H1 (cell line): ENCODE measurements around the gene SHC3. TPM values are rescaled to one million over a fixed set of nuclear protein-coding genes. Genes with fewer than 3 reads are reported as not detected.
A peak's percentile ranks its signal among the peaks of the same experiment; 100 is the strongest.

Experiments
- CTCF ChIA-PET: fragments of 300-600 bp; sonication (Branson Sonifier 250); formaldehyde crosslinking; loops from one replicate; lab custom pipeline; 2021; ENCODE audit not compliant: partially characterized antibody; lab: Charles Lee
- POLR2A ChIA-PET: fragments of 300-600 bp; sonication (Branson Sonifier 250); formaldehyde crosslinking; loops from one replicate; lab custom pipeline; 2021; ENCODE audit warnings: inconsistent platforms; ENCODE audit not compliant: partially characterized antibody; lab: Charles Lee
- DNase-seq, 2 experiments: peaks; one replicate each; pipeline versions ENCODE4 v3.0.0 to v3.0.0-alpha.2; 2010 to 2022; ENCODE audit warnings: low spot score in 2 of 2, low read depth in 1 of 2, mixed read lengths in 1 of 2
- FAIRE-seq: peaks from 2 replicates; lab custom pipeline; 2011; peaks lifted over from hg19 to GRCh38; lab: Jason Lieb, UNC
- H2AFZ ChIP-seq: 2 replicates; pipeline ENCODE4 v1.8.1; 2012; ENCODE audit warnings: low read length, inconsistent platforms
- H2AK5ac ChIP-seq: 2 replicates; pipeline ENCODE4 v1.6.1; 2013; ENCODE audit warnings: low read depth, low read length
- H2BK120ac ChIP-seq: replicated peaks from 2 replicates; pipeline ENCODE3; 2013; ENCODE audit warnings: low read depth, low read length, inconsistent platforms
- H2BK12ac ChIP-seq: 2 replicates; pipeline ENCODE4 v1.6.1; 2013; ENCODE audit warnings: low read depth, low read length
- H2BK15ac ChIP-seq: 2 replicates; pipeline ENCODE4 v1.6.1; 2013; ENCODE audit warnings: low read length
- H2BK20ac ChIP-seq: 2 replicates; pipeline ENCODE4 v1.6.1; 2013; ENCODE audit warnings: low read length
- H2BK5ac ChIP-seq: 2 replicates; pipeline ENCODE4 v1.6.1; 2013; ENCODE audit warnings: low read depth, low read length
- H3K14ac ChIP-seq: 2 replicates; pipeline ENCODE4 v1.6.1; 2013; ENCODE audit warnings: inconsistent platforms; ENCODE audit not compliant: insufficient read length
- H3K18ac ChIP-seq: 2 replicates; pipeline ENCODE4 v1.6.1; 2013; ENCODE audit warnings: low read length; ENCODE audit errors: extremely low read depth
- H3K23ac ChIP-seq: 2 replicates; pipeline ENCODE4 v1.6.1; 2013; ENCODE audit warnings: inconsistent platforms; ENCODE audit not compliant: insufficient read length
- H3K23me2 ChIP-seq: 2 replicates; pipeline ENCODE4 v1.6.1; 2013; ENCODE audit warnings: low read depth, low read length
- H3K27ac ChIP-seq: 2 replicates; pipeline ENCODE4 v1.6.1; 2011; ENCODE audit warnings: low read depth, low read length, inconsistent platforms
- H3K27me3 ChIP-seq, 4 experiments: replicated peaks in 1 of 4; 1 replicate in 1 of 4; 2 replicates in 3 of 4; pipeline versions ENCODE4 v1.6.1 to v1.8.1; 2011 to 2013; ENCODE audit warnings: low read length in 3 of 4, mild to moderate bottlenecking in 3 of 4, inconsistent platforms in 2 of 4, mixed read lengths in 2 of 4, moderate library complexity in 1 of 4; ENCODE audit not compliant: control insufficient read depth in 3 of 4, insufficient read depth in 3 of 4; ENCODE audit errors: extremely low read depth in 1 of 4
- H3K36me3 ChIP-seq, 4 experiments: 2 replicates each; pipeline versions ENCODE4 v1.6.1 to v1.8.1; 2011 to 2013; ENCODE audit warnings: mild to moderate bottlenecking in 4 of 4, low read length in 3 of 4, moderate library complexity in 2 of 4, control low read depth in 1 of 4, inconsistent platforms in 1 of 4; ENCODE audit not compliant: insufficient read depth in 4 of 4, control insufficient read depth in 2 of 4
- H3K4ac ChIP-seq: replicated peaks from 2 replicates; pipeline ENCODE3; 2013; ENCODE audit warnings: low read length, low read depth, mixed read lengths, inconsistent platforms; ENCODE audit not compliant: insufficient read length
- H3K4me1 ChIP-seq, 4 experiments: replicated peaks in 1 of 4; 1 replicate in 1 of 4; 2 replicates in 3 of 4; pipeline versions ENCODE4 v1.6.1 to v1.8.1; 2011 to 2013; ENCODE audit warnings: low read length in 3 of 4, inconsistent platforms in 2 of 4, mixed read lengths in 1 of 4; ENCODE audit not compliant: insufficient read depth in 4 of 4, control insufficient read depth in 3 of 4
- H3K4me2 ChIP-seq, 2 experiments: 2 replicates each; pipeline versions ENCODE4 v1.6.1 to v1.8.1; 2011 to 2013; ENCODE audit warnings: low read depth in 2 of 2, low read length in 2 of 2, control low read depth in 1 of 2, inconsistent platforms in 1 of 2, mild to moderate bottlenecking in 1 of 2; ENCODE audit not compliant: insufficient read depth in 1 of 2
- H3K4me3 ChIP-seq, 4 experiments: fragments of 200-600, 300-600 bp in 1 of 4; sonication (generic), shearing (Covaris generic), sonication (Bioruptor Twin) in 1 of 4; 2 replicates each; pipeline versions ENCODE4 v1.5.1 to v1.8.1; 2011 to 2016; ENCODE audit warnings: low read length in 4 of 4, low read depth in 3 of 4, control low read depth in 2 of 4, inconsistent platforms in 2 of 4, mild to moderate bottlenecking in 2 of 4, mixed read lengths in 1 of 4, moderate library complexity in 1 of 4; ENCODE audit not compliant: insufficient read depth in 2 of 4; ENCODE audit errors: extremely low read depth in 1 of 4
- H3K56ac ChIP-seq: replicated peaks from 2 replicates; pipeline ENCODE3; 2013; ENCODE audit warnings: low read depth, mild to moderate bottlenecking, mixed read lengths, low read length, inconsistent platforms; ENCODE audit not compliant: insufficient read length
- H3K79me1 ChIP-seq: 2 replicates; pipeline ENCODE4 v1.6.1; 2013; ENCODE audit warnings: low read depth, low read length, control low read depth
- H3K79me2 ChIP-seq, 2 experiments: 2 replicates each; pipeline versions ENCODE4 v1.6.1 to v1.8.1; 2012 to 2013; ENCODE audit warnings: low read length in 2 of 2, mild to moderate bottlenecking in 2 of 2, inconsistent platforms in 1 of 2; ENCODE audit not compliant: insufficient read depth in 2 of 2, control insufficient read depth in 1 of 2
- H3K9ac ChIP-seq, 4 experiments: replicated peaks in 1 of 4; 1 replicate in 1 of 4; 2 replicates in 3 of 4; pipeline versions ENCODE4 v1.6.1 to v1.8.1; 2011 to 2013; ENCODE audit warnings: low read depth in 3 of 4, low read length in 3 of 4, control low read depth in 2 of 4, mild to moderate bottlenecking in 2 of 4, moderate library complexity in 2 of 4, inconsistent platforms in 1 of 4; ENCODE audit errors: extremely low read depth in 1 of 4
- H3K9me3 ChIP-seq, 2 experiments: 2 replicates each; pipeline versions ENCODE4 v1.6.1 to v1.8.1; 2012 to 2013; ENCODE audit warnings: mild to moderate bottlenecking in 2 of 2, moderate library complexity in 2 of 2, control low read depth in 1 of 2, inconsistent platforms in 1 of 2, low read depth in 1 of 2, low read length in 1 of 2, mixed read lengths in 1 of 2; ENCODE audit not compliant: insufficient read depth in 2 of 2
- H4K20me1 ChIP-seq, 2 experiments: replicated peaks in 1 of 2; 2 replicates each; pipeline versions ENCODE3 to v1.8.1; 2011 to 2013; ENCODE audit warnings: inconsistent platforms in 2 of 2, low read length in 2 of 2, mild to moderate bottlenecking in 1 of 2; ENCODE audit not compliant: insufficient read depth in 2 of 2, control insufficient read depth in 1 of 2
- H4K5ac ChIP-seq: 2 replicates; pipeline ENCODE4 v1.6.1; 2013; ENCODE audit warnings: low read length, low read depth, mixed read lengths, inconsistent platforms; ENCODE audit not compliant: insufficient read length
- H4K8ac ChIP-seq: 2 replicates; pipeline ENCODE4 v1.8.0; 2013; ENCODE audit warnings: mild to moderate bottlenecking, moderate library complexity, low read length, inconsistent platforms; ENCODE audit not compliant: insufficient read depth; ENCODE audit errors: extremely low read depth
- H4K91ac ChIP-seq: replicated peaks from 2 replicates; pipeline ENCODE3; 2013; ENCODE audit warnings: low read length, mixed read lengths, inconsistent platforms; ENCODE audit not compliant: insufficient read length
- CBX8 ChIP-seq: fragments of 300-800, 300-1000 bp; sonication (generic); IDR thresholded peaks from 2 replicates; pipeline ENCODE4 v1.7.1; 2016; ENCODE audit warnings: low read depth, low read length, borderline replicate concordance
- GTF2F1 ChIP-seq: IDR thresholded peaks from 2 replicates; pipeline ENCODE4 v1.6.1; 2012; ENCODE audit warnings: low read depth, low read length, improper control_type of control experiment, borderline replicate concordance
- JUND ChIP-seq: IDR thresholded peaks from 2 replicates; pipeline ENCODE4 v1.6.1; 2011; ENCODE audit warnings: mild to moderate bottlenecking, improper control_type of control experiment, low read length
- NRF1 ChIP-seq: IDR thresholded peaks from 2 replicates; pipeline ENCODE4 v1.6.1; 2011; ENCODE audit warnings: mild to moderate bottlenecking, low read depth, low read length, improper control_type of control experiment
- RAD21 ChIP-seq, 2 experiments: IDR thresholded peaks in 1 of 2; conservative IDR thresholded peaks in 1 of 2; 2 replicates each; pipeline ENCODE4 v1.6.1; 2011; ENCODE audit warnings: low read depth in 2 of 2, low read length in 2 of 2, improper control_type of control experiment in 1 of 2, inconsistent platforms in 1 of 2, mild to moderate bottlenecking in 1 of 2, moderate library complexity in 1 of 2
- RXRA ChIP-seq: IDR thresholded peaks from 2 replicates; pipeline ENCODE4 v1.6.1; 2011; ENCODE audit warnings: low read depth, mild to moderate bottlenecking, low read length, moderate library complexity; ENCODE audit not compliant: insufficient read depth
- SIRT6 ChIP-seq: IDR thresholded peaks from one replicate; pipeline ENCODE4 v1.7.1; 2012; ENCODE audit warnings: low read length, inconsistent platforms
- SP2 ChIP-seq: IDR thresholded peaks from 2 replicates; pipeline ENCODE4 v1.6.1; 2012; ENCODE audit warnings: mild to moderate bottlenecking, low read length, inconsistent platforms
- TBP ChIP-seq: IDR thresholded peaks from 2 replicates; pipeline ENCODE4 v1.6.1; 2011; ENCODE audit warnings: low read depth, low read length, improper control_type of control experiment
- ZNF274 ChIP-seq: IDR thresholded peaks from 2 replicates; pipeline ENCODE4 v1.7.0; 2012; ENCODE audit warnings: low read length, borderline replicate concordance; ENCODE audit errors: extremely low read depth
- WGBS, 2 experiments: shearing (Covaris generic) in 1 of 2; methylation state at CpG; one replicate each; pipeline versions ENCODE4 v1.1.6 to v1.1.7; 2013 to 2015; ENCODE audit warnings: low lambda C conversion rate in 2 of 2, mixed read lengths in 2 of 2, inconsistent platforms in 1 of 2, low coverage in 1 of 2, missing lambda C conversion rate in 1 of 2; ENCODE audit not compliant: insufficient replicate concordance in 2 of 2, insufficient coverage in 1 of 2, insufficient read length in 1 of 2; ENCODE audit errors: extremely low coverage in 1 of 2, missing lambda C conversion rate in 1 of 2; 5-methylcytosine and 5-hydroxymethylcytosine counted together
- polyA plus RNA-seq, 7 experiments: library from polyadenylated mRNA; depleted of rRNA in 3 of 7; stranded (reverse) in 5 of 7; unstranded in 2 of 7; fragments of >200 nt in 5 of 7; fragments of 200-250 nt in 2 of 7; gene quantifications; 1 replicate in 5 of 7; 2 replicates in 1 of 7; 4 replicates in 1 of 7; pipeline versions ENCODE4 v1.2.1 to v1.2.3, GENCODE V29; 2011 to 2013; ENCODE audit warnings: missing spikeins in 2 of 7, mixed read lengths in 2 of 7
- total RNA-seq: library from RNA; stranded (reverse); fragmentation: NEBNext Ultra II Directional; extraction: Animal tissue kit (Norgen Biotek cat#: 25700); gene quantifications from 2 replicates; pipeline ENCODE4 v1.2.1, GENCODE V29; 2021
- TF ChIP-seq, protein P1 (sequence below): IDR thresholded peaks from 2 replicates; pipeline ENCODE4 v1.6.1; 2012; ENCODE audit warnings: inconsistent platforms
- TF ChIP-seq, protein P2 (sequence below), 3 experiments: IDR thresholded peaks; 1 replicate in 2 of 3; 2 replicates in 1 of 3; pipeline versions ENCODE4 v1.5.1 to v1.6.1; 2011; ENCODE audit warnings: low read length in 3 of 3, mild to moderate bottlenecking in 3 of 3, inconsistent platforms in 2 of 3, low read depth in 1 of 3, moderate library complexity in 1 of 3; ENCODE audit not compliant: insufficient read depth in 1 of 3; ENCODE audit errors: control extremely low read depth in 1 of 3

The SHC3 gene
- total and polyA plus RNA-seq, 2 of the 8 experiments (the other 6 are each of a cell fraction or from before 2014, with no cell fraction given) = 1.4 to 7.1 TPM

DNA sequence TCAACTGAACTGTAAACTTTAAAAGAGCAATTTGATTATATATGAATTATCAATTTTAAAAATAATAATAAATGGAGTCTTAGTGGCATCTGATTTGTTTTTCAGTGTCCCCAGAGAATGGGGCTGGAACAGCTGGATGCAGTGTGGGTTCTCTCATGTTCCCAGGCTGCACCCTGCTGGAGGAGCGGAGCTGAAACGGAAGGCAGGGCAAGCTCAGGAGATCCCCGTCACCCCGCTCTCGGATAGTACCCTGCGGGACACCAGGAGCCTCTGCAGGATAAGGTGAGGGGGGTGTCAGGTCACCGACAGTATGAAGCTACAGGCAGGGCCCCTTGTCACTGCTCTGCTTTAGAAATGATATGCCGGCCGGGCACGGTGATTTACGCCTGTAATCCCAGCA lies 130.0 kb downstream of the SHC3 start:
- Histone ChIP-seq H3K4me3 (no peak overlapping the region), H3K9ac (no peak overlapping the region), H2BK120ac (no peak overlapping the region), H3K4ac (no peak overlapping the region), H3K23ac (no peak overlapping the region), H2AK5ac (no peak overlapping the region), H3K4me1 (no peaks in the 10 kb centered on the region), H3K4me2 (no peak overlapping the region), H2AFZ (no peak overlapping the region), H4K8ac (no peak overlapping the region), H2BK12ac (no peak overlapping the region), H3K9me3 (no peaks in the 10 kb centered on the region), H3K36me3 (no peaks in the 10 kb centered on the region), H2BK5ac (no peak overlapping the region), H3K14ac (no peak overlapping the region), H2BK20ac (no peak overlapping the region), H3K18ac (no peak overlapping the region), H3K79me1 (no peaks in the 10 kb centered on the region), H4K91ac (no peak overlapping the region), H4K5ac (no peak overlapping the region), H3K56ac (no peak overlapping the region), H3K23me2 (no peaks in the 10 kb centered on the region), H3K27me3 (no peaks in the 10 kb centered on the region), H3K79me2 (no peaks in the 10 kb centered on the region), H4K20me1 (no peaks in the 10 kb centered on the region), H3K27ac (no peak overlapping the region), H2BK15ac (no peak overlapping the region)
- POLR2A ChIA-PET = no interaction called here
- 89% methylated on average over 11 of the region's 11 CpGs; no CpG with 5 or more reads in 1 of the 2 experiments for WGBS, 2 experiments
- DNase-seq (peak in 1 of 2 experiments; percentile 5), FAIRE-seq (no peak)
- CTCF ChIA-PET = interaction anchor here (1.2 to 1.6 kb wide), 3 partner anchors 16 to 218 kb away, joined by 3 to 6 read pairs (median 3); no protein-coding TSS in a partner anchor
- TF ChIP-seq CBX8 (no peak), RAD21 (IDR thresholded peaks at IDR 0.05 in 1 of 2, conservative IDR thresholded peaks at IDR 0.05 in 1 of 2; ENCODE audit: low read depth in 2 of 2, low read length in 2 of 2) (peak; percentile 45 to 63), SIRT6 (no peak), RXRA (no peak), GTF2F1 (no peak), JUND (no peak), TBP (no peak), SP2 (no peak), NRF1 (no peak), ZNF274 (no peak)
- TF ChIP-seq, protein P1, sequence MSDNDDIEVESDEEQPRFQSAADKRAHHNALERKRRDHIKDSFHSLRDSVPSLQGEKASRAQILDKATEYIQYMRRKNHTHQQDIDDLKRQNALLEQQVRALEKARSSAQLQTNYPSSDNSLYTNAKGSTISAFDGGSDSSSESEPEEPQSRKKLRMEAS = no peak
- TF ChIP-seq, protein P2, sequence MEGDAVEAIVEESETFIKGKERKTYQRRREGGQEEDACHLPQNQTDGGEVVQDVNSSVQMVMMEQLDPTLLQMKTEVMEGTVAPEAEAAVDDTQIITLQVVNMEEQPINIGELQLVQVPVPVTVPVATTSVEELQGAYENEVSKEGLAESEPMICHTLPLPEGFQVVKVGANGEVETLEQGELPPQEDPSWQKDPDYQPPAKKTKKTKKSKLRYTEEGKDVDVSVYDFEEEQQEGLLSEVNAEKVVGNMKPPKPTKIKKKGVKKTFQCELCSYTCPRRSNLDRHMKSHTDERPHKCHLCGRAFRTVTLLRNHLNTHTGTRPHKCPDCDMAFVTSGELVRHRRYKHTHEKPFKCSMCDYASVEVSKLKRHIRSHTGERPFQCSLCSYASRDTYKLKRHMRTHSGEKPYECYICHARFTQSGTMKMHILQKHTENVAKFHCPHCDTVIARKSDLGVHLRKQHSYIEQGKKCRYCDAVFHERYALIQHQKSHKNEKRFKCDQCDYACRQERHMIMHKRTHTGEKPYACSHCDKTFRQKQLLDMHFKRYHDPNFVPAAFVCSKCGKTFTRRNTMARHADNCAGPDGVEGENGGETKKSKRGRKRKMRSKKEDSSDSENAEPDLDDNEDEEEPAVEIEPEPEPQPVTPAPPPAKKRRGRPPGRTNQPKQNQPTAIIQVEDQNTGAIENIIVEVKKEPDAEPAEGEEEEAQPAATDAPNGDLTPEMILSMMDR (IDR thresholded peaks at IDR 0.05; ENCODE audit: control extremely low read depth in 1 of 3, insufficient read depth in 1 of 3, low read depth in 1 of 3, low read length in 3 of 3) = peak in 2 of 3 experiments; percentile 18 to 44; a peak in 2 of 4 replicates
